GM21619 (cell line): ENCODE data around the gene SORCS1.

Experiments
- ATAC-seq: cut with Tn5 transposase; IDR thresholded peaks from one replicate; pipeline ENCODE4 v1.9.1; 2021; ENCODE audit not compliant: unreplicated experiment

Gene SORCS1

GRCh38 chr10:106618646-106619045 lies 545.9 kb downstream of the SORCS1 start:
- ATAC-seq, result no peak

- ATAC-seq, result no peak
These were observed 549.4 kb downstream of the SORCS1 start for GRCh38 chr10:106615081-106615480.

GRCh38 chr10:106614293-106614692 lies 550.2 kb downstream of the SORCS1 start:
- no peak for ATAC-seq

GRCh38 chr10:106612381-106612780 lies 552.1 kb downstream of the SORCS1 start:
- no peak for ATAC-seq

- ATAC-seq, result no peak
These were observed 554.8 kb downstream of the SORCS1 start for GRCh38 chr10:106609470-106610266.

- ATAC-seq, result no peak
These were observed 556.4 kb downstream of the SORCS1 start for GRCh38 chr10:106608066-106608465.

- ATAC-seq, result no peak
These were observed 569.2 kb downstream of the SORCS1 start for GRCh38 chr10:106595281-106595680.

- no peak for ATAC-seq
These were observed 570.6 kb downstream of the SORCS1 start for GRCh38 chr10:106593876-106594275.

- no peak for ATAC-seq
These were observed 572.1 kb downstream of the SORCS1 start for GRCh38 chr10:106592396-106592795.

GRCh38 chr10:106582291-106582690 lies 582.2 kb downstream of the SORCS1 start:
- ATAC-seq, result no peak

- no peak for ATAC-seq
These were observed 586.8 kb downstream of the SORCS1 start for GRCh38 chr10:106577756-106578155.

GRCh38 chr10:106577266-106577665 lies 587.2 kb downstream of the SORCS1 start:
- ATAC-seq, result no peak

GRCh38 chr10:106576534-106576933 lies 588.0 kb downstream of the SORCS1 start:
- no peak for ATAC-seq

GRCh38 chr10:106573106-106573505 lies 591.4 kb downstream of the SORCS1 start:
- no peak for ATAC-seq

GRCh38 chr10:106571192-106571946 lies 593.1 kb downstream of the SORCS1 start:
- ATAC-seq, result no peak

GRCh38 chr10:106570268-106570667 lies 594.2 kb downstream of the SORCS1 start:
- ATAC-seq, result no peak

GRCh38 chr10:106567629-106568028 lies 596.9 kb downstream of the SORCS1 start:
- ATAC-seq, result no peak

- no peak for ATAC-seq
These were observed 597.6 kb downstream of the SORCS1 start for GRCh38 chr10:106566873-106567272.

GRCh38 chr10:106565546-106565945 lies 599.0 kb downstream of the SORCS1 start:
- no peak for ATAC-seq

- no peak for ATAC-seq
These were observed 601.1 kb downstream of the SORCS1 start for GRCh38 chr10:106563384-106563783.

- ATAC-seq, result no peak
These were observed 603.4 kb downstream of the SORCS1 start for GRCh38 chr10:106560925-106561640.

GRCh38 chr10:106559442-106559841 lies 605.1 kb downstream of the SORCS1 start:
- no peak for ATAC-seq
